HG03378 (cell line): Measurements from ENCODE around the gene RABGAP1L.

Experiments
- ATAC-seq: cut with Tn5 transposase; IDR thresholded peaks from one replicate; pipeline ENCODE4 v1.9.1; 2021; ENCODE audit warnings: mild to moderate bottlenecking, moderate library complexity; ENCODE audit not compliant: unreplicated experiment

Gene RABGAP1L

DNA sequence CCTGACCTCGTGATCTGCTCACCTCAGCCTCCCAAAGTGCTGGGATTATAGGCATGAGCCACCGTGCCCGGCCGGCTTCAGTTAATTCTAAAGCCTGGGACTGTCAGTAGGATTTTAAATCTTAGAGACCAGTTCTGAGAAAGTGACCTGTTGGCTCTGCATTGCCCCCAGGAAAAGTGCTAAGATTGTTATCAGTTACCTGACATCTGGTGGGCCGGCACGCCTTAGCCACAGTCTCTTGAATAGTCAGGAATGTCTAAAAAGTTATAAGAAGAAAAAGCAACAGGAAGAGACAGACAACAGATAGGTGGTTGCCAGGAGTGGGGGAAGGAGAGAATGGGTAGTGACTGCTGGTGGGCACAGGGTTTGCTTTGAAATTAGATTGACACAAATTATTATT lies 35.1 kb downstream of the RABGAP1L start:
- no peak for ATAC-seq

DNA sequence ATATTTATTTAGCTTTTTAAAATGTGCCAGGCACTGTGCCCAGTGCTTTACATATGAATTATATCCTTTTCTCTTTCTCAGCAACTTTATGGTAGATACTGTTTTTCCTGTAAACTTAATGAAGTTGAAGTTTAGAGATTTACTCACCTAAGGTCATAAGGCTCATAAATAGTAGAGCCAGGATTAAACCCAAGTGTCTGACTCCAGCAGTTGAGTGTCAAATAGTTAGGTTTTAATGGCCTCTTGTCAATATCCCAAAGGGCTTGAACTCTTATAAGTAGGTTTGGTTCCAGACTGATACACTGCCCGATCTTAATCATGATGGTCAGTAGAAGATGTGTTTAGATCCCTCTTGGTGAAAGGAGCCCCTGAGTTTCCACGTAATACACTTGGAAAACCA lies 37.8 kb downstream of the RABGAP1L start:
- no peak for ATAC-seq

DNA sequence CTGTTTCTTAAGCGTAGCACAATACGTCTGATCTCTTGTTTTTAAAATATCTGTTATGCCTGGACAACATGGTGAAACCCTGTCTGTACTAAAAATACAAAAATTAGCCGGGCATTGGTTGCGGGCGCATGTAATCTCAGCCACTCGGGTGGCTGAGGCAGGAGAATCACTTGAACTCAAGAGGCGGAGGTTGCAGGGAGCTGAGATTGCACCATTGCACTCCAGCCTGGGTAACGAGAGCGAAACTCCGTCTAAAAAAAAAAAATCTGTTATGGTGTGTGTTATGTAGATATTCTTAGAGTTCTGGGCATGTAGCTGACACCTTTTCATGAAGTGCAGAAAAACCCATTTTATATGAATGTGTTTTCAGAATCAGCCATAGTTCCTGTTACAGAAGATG lies 38.2 kb downstream of the RABGAP1L start:
- no peak for ATAC-seq

DNA sequence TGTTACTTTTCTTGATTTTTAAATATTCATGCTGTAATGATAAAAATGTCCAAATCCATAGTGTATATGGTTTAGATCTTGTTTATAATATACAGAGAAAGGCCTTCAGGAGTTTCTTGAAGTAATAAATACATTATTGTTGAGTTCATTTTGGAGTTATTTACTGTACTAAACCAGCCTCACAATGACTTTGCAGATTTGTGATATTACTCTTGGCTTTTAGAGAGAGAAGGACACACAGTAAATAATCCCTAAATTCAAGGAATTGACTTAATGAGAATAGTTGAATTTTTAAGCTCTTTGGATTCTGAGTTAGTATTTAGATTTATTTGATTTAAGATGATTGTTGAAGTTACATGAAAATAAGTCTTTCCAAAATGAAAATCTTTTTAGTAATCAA lies 38.9 kb downstream of the RABGAP1L start:
- ATAC-seq, result no peak

DNA sequence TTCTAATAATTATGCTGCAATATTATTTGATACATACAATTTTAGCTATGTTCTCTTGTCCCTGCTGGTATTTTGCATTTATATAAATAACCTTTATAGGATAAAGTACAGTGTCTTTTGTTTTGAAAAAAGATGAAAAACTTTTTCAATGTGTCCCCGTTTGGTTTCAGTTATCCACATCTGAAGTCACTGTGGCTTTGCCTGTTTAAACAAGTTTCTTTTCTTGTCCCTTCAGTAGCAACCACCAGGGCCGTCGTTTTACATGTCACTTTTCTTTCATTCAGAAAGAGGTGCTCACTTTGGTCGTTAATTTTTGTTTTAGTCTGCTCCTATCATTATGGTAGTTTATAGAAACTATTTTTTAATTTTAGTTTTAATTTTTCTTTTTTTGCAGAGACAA lies 41.4 kb downstream of the RABGAP1L start:
- ATAC-seq, result no peak

DNA sequence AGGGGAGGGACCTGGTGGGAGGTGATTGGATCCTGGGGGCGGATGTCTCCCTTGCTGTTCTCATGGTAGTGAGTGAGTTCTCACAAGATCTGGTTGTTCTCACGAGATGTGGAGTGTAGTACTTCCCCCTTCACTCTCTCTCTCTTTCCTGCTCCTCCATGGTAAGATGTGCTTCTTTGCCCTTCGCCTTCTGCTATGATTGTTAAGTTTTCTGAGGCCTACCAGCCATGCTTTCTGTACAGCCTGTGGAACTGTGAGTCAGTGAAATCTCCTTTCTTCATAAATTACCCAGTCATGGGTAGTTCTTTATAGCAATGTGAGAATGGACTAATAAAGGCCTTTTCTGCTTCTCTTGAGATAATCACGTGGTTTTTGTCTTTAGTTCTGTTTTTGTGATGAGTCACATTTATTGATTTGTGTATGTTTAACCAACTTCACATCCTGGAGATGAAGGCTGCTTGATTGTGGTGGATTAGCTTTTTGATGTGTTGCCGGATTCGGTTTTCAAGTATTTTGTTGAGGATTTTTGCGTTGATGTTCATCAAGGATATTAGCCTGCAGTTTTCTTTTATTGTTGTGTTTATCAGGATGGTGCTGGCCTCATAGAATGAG lies 45.5 kb downstream of the RABGAP1L start:
- peak; percentile 57 for ATAC-seq

DNA sequence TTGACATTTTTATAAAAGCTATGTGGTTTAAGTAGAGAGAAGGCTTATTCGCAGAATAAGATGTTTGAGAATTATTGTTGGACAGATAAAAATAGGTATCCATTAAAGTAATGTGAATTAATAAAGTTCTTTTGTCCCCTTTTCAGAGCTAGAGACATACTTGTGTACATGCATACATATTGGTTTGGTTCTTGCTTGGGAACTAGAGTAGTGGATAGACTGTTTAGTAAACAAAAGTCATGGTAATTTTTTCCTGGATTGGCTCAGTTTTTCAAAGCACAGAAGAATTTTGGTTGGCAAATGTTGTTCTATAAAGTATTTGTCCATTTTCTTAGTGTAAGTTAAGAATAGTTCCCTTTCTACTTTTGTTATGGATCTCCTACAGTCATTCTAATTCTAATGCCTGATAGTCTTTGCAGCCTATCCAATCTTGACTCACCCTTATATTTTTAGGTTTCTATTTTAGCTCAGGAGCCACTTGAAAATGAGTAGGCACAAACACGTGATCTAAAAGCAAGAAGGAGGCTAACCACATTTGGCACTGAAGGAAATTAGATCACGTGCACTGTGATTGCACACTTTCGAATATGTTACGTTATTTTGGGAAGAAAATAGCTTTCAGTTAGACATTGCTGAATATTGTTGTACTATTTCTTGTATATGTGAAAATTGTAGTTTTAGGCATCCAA lies 47.0 kb downstream of the RABGAP1L start:
- no peak for ATAC-seq

DNA sequence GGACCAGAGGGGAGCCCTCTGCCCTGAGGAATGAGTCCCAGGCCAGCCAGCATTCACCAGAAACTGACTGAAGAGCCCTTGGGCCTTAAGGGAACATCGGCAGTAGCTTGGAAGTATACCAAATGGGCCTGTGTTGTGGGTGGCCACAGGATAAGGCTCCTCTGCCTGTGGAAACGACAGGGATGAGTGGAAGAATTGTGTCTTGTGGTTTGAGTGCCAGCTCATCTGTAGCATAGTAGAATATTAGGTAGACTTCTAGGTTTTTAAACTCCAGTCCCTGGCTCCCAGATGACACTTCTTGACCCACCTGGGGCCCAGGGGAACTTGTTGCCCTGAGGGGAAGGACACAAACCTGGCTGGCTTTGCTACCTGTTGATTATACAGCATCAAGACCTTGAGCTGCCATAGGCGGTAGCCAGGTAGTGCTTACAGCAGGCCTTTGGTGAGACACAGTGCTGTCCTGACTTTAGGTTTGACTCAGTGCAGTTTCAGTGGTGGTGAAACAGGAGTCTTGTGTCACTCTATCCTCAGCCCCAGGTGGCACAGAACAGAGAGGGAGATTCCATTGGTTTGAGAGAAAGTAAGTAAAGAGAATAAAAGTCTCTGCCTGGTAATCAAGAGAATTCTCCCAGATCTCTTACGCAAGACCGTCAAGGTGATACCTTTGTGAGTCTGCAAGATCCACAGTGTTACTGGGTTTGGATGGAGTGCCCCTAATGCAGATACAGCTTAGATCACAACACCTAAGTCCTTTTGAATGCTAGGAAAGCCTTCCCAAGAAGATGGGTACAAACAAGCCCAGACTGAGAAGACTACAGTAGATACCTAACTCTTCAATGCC lies 50.2 kb downstream of the RABGAP1L start:
- ATAC-seq, result peak; percentile 83

DNA sequence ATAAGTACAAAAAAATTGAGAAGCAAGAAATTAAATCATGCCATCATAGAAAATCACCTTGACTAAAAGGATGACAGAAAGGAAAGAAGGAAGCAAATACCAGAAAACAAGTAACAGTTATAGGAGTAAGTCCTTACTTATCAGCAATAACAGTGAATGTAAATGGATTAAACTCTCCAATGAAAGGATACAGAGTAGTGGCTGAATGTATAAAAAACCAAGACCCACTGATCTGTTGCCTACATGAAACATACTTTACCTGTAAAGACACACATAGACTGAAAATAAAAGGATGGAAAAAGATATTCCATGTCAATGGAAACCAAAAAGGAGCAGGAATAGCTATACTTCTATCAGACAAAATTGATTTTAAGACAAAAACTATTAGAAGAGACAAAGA lies 52.2 kb downstream of the RABGAP1L start:
- no peak for ATAC-seq

DNA sequence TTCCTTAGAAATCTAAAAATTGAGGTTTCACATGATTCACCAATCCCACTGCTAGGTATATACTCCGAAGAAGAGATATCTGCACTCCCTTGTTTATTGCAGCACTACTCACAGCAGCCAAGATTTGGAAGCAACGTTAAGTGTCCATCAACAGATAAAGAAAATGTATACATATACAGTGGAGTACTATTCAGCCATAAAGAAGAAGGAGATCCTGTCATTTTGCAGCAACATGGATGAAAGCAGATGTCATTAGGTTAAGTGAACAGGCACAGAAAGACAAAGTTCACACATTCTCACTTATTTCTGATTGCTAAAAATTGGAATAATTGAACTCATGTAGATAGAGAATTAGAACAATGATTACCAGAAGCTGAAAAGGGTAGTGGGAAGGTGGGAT lies 56.4 kb downstream of the RABGAP1L start:
- no peak for ATAC-seq

DNA sequence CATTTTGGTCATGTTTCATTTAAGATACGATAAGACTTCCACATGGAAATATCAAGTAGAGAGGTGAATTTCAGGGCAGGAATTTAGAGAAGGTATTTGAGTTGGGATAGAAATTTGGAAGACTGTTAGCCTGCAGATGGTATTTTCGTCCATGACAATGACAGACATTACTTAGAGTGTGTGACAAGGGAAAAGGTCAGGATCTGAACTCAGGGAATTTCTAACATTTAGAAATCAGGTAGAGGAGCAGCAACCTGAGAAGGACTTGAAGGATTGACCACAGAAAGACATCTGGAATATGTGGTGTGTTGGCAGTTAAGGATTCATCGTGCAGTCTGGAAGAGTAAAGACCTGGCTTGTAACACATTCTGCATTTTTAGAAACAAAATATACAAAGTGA lies 57.9 kb downstream of the RABGAP1L start:
- ATAC-seq, result no peak

DNA sequence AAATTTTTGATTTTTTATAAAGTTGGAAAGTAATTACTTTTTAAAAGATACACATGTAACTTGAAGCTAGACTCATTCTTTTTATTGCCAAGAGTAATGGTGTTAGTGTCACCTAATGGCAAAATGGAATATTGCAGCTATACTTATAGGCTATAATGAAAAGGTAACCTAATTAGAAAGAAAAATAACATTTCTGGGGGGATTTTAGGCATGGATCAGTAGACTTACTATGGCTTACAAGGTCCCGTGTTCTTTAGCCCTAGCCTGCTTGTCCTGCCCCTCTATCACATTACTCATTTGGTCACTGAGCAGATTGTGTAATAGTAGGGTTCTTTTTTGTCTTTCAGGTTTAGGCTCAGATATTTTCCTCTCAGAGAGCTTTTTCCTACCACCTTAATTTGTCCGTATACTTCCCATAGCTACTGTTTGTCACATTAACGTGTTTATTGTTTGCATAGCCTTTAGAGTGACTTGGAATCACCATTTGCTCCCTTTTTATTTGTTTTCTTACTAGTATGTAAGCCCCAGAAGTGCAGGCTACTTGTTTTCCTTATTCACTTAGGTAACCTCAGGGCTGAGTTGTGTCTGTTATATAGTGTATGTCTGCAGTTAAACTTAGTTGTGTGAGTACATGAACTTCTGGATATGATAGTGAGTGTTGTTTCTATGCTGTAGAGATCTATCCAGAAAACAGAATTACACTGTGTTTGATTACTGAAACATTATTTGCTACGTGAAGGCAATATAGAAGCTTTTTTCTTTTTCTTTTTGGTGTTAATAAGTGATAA lies 58.7 kb downstream of the RABGAP1L start:
- peak; percentile 56 for ATAC-seq

DNA sequence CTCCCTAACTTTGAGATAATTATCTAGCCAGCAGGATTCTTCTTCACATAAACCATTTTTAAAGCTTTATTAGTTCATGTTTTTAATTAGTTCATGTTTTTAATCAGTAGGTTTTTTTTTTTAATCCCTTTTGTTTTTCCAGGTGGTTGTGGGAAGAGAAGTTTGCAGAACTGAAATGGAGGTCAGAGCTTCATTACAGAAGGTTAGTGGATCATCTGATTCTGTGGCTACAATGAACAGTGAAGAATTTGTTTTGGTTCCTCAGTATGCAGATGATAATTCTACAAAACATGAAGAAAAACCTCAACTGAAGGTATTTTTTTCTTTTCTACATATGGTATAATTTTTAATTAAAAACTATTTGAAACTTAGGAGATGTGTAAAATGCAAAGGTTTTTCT lies 59.7 kb downstream of the RABGAP1L start:
- no peak for ATAC-seq

DNA sequence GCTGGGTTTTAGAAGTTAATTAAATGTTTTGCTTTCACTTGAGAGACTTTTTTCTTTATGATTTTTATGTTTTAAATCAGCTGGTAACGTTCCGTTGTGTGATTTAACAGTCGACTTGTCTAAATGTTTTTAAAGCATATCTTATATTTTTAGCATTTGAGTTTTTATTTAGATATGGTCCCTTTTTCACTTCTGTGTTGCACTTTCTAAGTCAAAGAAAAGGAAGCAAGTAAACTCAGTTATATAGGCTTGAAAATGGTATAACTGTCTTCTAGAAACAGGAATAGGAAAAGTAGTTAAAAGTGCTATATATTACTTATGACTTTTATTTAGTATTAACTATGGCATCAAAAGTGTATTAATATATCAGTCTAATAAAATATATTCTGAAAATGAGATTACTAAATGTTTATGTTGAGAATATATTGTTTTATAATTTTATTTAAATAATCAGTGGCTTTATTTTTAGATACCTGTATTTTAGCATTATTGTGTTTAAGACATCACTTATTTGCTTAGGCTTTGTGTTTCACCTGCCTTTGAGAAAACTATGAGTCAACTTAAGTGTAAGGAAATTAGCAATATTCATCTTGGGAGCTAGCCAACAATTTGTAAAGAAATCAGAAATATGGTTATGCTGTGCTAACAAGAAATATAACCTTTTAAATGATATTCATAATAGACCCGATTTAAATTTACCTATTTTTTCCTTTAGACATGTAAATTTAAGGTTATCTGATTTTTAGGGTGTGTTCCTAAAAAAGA lies 60.5 kb downstream of the RABGAP1L start:
- no peak for ATAC-seq

DNA sequence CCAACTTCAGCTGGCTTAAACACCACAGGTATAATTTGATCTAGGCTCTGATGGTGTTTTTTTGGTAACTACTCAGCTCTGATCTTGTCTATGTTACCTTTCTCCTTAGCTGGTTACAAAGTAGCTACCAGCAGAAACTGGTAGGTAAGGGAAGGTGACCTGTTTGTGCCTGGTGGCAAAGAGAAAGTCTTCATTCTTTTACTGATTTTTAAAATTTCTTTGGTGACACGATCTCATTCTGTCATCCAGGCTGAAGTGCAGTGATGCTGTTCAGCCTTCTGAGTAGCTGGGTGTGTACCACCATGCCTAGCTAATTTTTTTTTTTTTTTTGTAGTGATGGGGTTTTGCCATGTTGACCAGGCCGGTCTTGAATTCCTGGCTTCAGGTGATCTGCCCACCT lies 62.4 kb downstream of the RABGAP1L start:
- ATAC-seq, result no peak

DNA sequence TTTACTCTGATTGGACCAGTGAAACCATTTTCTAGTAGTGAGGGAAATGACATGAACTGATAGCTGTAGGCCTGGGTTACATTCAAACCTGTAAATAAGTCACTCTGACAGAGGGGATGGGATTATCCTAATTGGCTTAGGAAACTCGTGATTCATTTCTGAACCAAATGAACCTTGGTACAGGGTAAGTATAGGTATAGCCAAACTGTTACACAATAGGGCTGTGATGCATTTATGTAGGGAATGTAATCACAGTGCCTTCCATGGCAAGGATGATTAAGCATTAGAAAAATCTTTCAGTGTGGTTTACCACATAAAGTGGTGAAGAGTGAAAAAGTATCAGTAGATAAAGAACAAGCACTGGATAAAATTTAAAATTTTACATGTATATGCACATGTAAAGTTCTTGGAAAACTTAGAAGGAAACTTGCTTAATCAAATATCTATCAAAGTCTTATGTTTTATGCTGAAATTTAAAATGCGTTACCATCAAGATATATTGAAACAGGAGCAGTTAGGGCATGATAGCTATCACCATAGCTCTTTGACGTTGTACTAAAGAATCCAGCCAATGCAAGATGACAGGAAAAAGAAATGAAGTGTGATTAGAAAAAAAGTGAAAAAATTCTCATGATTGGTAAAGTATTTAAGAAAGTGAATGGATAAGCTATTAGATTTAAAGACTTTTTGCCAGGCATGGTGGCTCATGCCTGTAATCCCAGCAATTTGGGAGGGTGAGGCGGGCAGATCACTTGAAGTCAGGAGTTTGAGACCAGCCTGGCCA lies 63.0 kb downstream of the RABGAP1L start:
- ATAC-seq, result no peak

DNA sequence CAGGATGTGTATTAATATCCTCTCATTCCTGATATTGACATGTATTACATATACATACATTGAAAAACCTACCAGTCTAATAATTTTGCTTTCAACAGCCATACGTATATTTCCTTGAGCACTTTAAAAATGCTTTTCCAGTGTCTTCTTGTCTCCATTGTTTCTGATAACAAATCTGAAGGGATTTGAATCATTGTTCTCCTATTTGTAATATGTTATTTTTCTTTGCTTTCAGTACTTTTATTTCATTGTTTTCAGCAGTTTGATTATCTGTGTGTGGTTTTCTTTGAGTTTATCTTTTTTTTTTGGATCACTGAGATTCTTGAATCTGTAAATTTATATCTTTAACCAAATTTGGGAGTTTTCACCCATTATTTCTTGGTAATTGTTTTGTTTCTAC lies 65.3 kb downstream of the RABGAP1L start:
- ATAC-seq, result no peak

DNA sequence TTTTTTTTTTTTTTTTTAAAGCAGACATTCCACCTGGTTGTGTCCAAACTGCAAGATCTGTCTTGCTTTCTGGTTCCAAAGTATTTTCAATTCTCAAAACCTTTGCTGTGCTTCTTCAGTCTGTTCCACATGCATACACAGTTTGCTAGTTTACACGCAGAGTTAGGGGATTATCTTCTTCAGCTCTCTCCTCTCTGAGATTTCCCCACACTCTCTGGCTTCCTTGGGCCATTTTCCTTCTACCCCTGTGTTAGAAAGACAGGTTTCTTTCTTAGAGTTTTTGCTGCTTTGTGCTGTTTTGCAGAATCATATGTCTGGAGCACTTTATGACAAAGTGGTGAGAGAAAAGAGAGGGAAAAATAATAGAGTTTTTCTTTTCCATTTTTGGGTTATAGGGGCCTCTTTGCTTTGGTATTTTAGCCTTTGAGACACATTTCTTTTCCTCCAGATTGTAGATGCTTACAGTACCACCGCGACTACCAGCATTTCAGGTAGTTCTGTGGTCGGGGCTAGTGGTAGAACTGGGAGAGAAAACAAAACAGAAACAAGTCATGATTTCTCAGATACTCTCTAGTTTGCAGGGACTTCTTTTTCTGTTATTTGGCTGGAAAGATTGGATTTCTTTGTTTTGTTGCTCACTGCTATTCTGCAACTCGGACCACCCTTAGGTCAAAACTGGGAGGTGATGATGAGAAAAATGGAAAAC lies 66.3 kb downstream of the RABGAP1L start:
- ATAC-seq, result no peak

DNA sequence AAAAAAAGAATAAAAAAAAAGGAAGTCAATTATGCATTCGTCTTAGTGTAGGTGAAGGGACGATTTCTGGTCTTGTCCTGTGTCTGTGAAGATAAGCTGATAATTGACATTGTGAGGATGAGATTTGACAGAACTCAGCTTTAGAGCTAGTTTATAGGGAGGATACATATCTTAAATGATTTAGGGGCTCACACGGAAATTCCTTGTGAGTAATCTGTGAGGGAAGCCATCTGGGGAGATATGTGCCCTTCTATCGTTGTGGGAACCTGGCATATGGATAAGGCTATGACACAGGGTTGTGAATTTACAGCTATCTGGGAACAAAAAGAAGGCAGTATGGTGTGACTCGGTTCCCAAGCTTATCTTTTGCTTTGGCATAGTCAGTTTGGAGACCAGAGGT lies 71.1 kb downstream of the RABGAP1L start:
- no peak for ATAC-seq
